Thymus (tissue), 11 donors: ENCODE data around the gene HIGD1A. TPM values are rescaled to one million over a fixed set of nuclear protein-coding genes. Genes with fewer than 3 reads are reported as not detected.

Source experiments
- DNase-seq, 9 donors: peaks; one replicate each; pipeline ENCODE4 v3.0.0-alpha.2; 2013; ENCODE audit warnings: low spot score in 9 of 9, low read depth in 6 of 9, missing footprints in 1 of 9
- H3K27ac ChIP-seq, 2 donors: one replicate each; pipeline ENCODE4 v1.5.1; 2013; ENCODE audit warnings: control low read depth in 1 of 2, low read depth in 1 of 2, low read length in 1 of 2, mild to moderate bottlenecking in 1 of 2, moderate library complexity in 1 of 2
- H3K27me3 ChIP-seq, 2 donors: one replicate each; pipeline ENCODE4 v1.5.1; 2013; ENCODE audit warnings: low read length in 1 of 2; ENCODE audit not compliant: control insufficient read depth in 2 of 2, insufficient read depth in 1 of 2
- H3K36me3 ChIP-seq, 2 donors: one replicate each; pipeline ENCODE4 v1.5.1; 2013; ENCODE audit warnings: low read length in 1 of 2, mild to moderate bottlenecking in 1 of 2, moderate library complexity in 1 of 2; ENCODE audit not compliant: control insufficient read depth in 2 of 2, insufficient read depth in 2 of 2
- H3K4me1 ChIP-seq, 2 donors: one replicate each; pipeline ENCODE4 v1.5.1; 2013; ENCODE audit warnings: low read length in 2 of 2; ENCODE audit not compliant: control insufficient read depth in 2 of 2, insufficient read depth in 2 of 2
- H3K4me3 ChIP-seq, 2 donors: one replicate each; pipeline ENCODE4 v1.5.1; 2013; ENCODE audit warnings: low read length in 2 of 2, control low read depth in 1 of 2, mild to moderate bottlenecking in 1 of 2
- H3K9me3 ChIP-seq, 2 donors: one replicate each; pipeline ENCODE4 v1.5.1; 2013; ENCODE audit warnings: low read length in 1 of 2, mild to moderate bottlenecking in 1 of 2; ENCODE audit not compliant: control insufficient read depth in 2 of 2, insufficient read depth in 1 of 2
- WGBS: extraction: QIAGEN DNeasy Blood & Tissue Kit; methylation state at CpG from one replicate; pipeline ENCODE4 v1.1.7; 2013; 5-methylcytosine and 5-hydroxymethylcytosine counted together
- polyA plus RNA-seq: library from polyadenylated mRNA; stranded (reverse); fragments of 200-250 nt; gene quantifications from one replicate; pipeline ENCODE4 v1.2.3, GENCODE V29; 2013
- total RNA-seq: library from RNA; stranded (reverse); fragments of 120-200 nt; gene quantifications from one replicate; pipeline ENCODE4 v1.2.4, GENCODE V29; 2013
- donor health status: healthy.

The HIGD1A gene
- total and polyA plus RNA-seq, 2 donors: 82.9 to 155 TPM

DNA sequence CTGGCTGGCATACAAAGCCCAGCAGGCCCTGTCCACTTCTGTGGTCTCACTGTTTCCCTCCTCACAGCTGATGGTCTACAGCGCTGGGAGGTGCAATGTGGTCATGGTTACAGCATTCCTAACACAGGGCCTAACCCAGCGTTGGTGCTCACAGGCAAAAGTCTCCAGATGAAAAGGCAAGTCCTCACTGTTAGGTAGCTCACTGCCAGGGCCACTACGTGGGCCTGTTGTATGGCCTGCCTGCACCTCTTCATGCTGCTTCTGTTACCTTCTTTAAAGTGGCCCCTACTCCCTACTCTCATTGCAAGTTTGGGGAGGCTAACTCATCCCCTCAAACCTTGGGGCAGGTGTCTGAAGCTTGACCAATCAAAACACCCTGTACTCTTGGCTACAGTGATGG lies 62.5 kb downstream of the HIGD1A start:
- Histone ChIP-seq H3K4me3 (no peak overlapping the region), H3K9me3 (no peaks in the 10 kb centered on the region), H3K27ac (no peak overlapping the region), H3K36me3 (no peaks in the 10 kb centered on the region), H3K4me1 (no peaks in the 10 kb centered on the region), H3K27me3 (no peaks in the 10 kb centered on the region)
- no peak for DNase-seq
- WGBS: 95% methylated on average over 3 of the region's 3 CpGs

GRCh38 chr3:42739401-42740158 lies 64.7 kb downstream of the HIGD1A start:
- H3K4me1 ChIP-seq: no peaks in the 10 kb centered on the region
- no peak overlapping the region for H3K27ac ChIP-seq
- no peak for DNase-seq
- 94% methylated on average over 12 of the region's 12 CpGs for WGBS
- H3K27me3 ChIP-seq: no peaks in the 10 kb centered on the region
- H3K9me3 ChIP-seq: no peaks in the 10 kb centered on the region
- H3K4me3 ChIP-seq: no peak overlapping the region
- no peaks in the 10 kb centered on the region for H3K36me3 ChIP-seq

- 96% methylated on average over 6 of the region's 6 CpGs for WGBS
- Histone ChIP-seq H3K9me3 (no peaks in the 10 kb centered on the region), H3K27ac (no peak overlapping the region), H3K36me3 (no peaks in the 10 kb centered on the region), H3K27me3 (no peaks in the 10 kb centered on the region), H3K4me1 (no peaks in the 10 kb centered on the region), H3K4me3 (no peak overlapping the region)
- DNase-seq: no peak
These were observed 67.8 kb downstream of the HIGD1A start for GRCh38 chr3:42736531-42736930.

DNA sequence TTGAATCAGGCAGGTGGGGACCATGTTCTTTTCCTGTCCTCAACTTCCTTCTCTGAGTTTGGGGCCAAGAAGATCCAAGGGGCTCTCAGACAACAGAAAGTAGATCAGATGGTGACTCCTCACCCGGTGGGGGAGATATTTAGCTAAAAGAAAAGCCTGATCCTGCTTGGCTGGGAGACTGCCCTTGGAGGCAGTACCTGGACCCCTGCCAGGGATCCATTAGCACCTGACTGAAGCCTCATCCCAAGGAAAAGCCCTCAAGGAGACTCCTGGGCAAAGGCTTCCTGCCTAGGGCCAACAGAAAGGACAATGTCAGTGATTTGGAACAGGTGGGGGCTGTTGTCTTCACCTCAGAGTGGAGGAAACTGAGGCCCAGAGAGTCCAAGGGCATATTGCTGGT lies 68.2 kb downstream of the HIGD1A start:
- Histone ChIP-seq H3K4me3 (no peak overlapping the region), H3K4me1 (no peaks in the 10 kb centered on the region), H3K27ac (no peak overlapping the region), H3K27me3 (no peaks in the 10 kb centered on the region), H3K36me3 (no peaks in the 10 kb centered on the region), H3K9me3 (no peaks in the 10 kb centered on the region)
- WGBS: 77% methylated on average over 1 of the region's 1 CpG
- DNase-seq: no peak

GRCh38 chr3:42735615-42736014 lies 68.7 kb downstream of the HIGD1A start:
- 97% methylated on average over 12 of the region's 12 CpGs for WGBS
- no peak overlapping the region for H3K4me3 ChIP-seq
- H3K27ac ChIP-seq: no peak overlapping the region
- no peaks in the 10 kb centered on the region for H3K4me1 ChIP-seq
- H3K9me3 ChIP-seq: no peaks in the 10 kb centered on the region
- H3K27me3 ChIP-seq: no peaks in the 10 kb centered on the region
- H3K36me3 ChIP-seq: no peaks in the 10 kb centered on the region
- no peak for DNase-seq

DNA sequence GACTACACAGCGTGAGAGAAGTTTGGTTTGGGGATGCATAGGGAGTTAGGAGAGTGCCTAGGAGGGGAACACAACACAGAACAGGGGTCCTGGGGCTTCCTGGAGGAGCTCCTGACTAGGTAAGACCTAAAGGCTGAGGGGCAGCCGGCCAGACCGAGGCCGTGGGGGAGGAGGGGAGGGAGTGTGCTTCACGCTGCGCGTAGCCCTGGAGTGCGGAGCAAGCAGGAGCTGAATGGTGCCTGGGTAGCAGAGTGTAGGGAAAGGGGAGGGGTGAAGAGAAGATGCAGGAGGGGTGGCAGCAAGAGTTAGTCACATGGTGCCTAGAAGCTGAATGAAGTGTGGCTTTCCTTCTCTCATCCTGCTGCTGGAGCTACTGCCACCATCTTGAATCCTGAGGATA lies 69.3 kb downstream of the HIGD1A start:
- Histone ChIP-seq H3K9me3 (no peaks in the 10 kb centered on the region), H3K27ac (no peak overlapping the region), H3K36me3 (no peaks in the 10 kb centered on the region), H3K27me3 (no peaks in the 10 kb centered on the region), H3K4me1 (no peaks in the 10 kb centered on the region), H3K4me3 (no peak overlapping the region)
- no peak for DNase-seq
- 89% methylated on average over 8 of the region's 8 CpGs for WGBS

GRCh38 chr3:42734263-42734860 lies 69.9 kb downstream of the HIGD1A start:
- 95% methylated on average over 6 of the region's 6 CpGs for WGBS
- DNase-seq: no peak
- H3K4me3 ChIP-seq: no peak overlapping the region
- H3K27me3 ChIP-seq: no peaks in the 10 kb centered on the region
- H3K4me1 ChIP-seq: no peaks in the 10 kb centered on the region
- H3K36me3 ChIP-seq: no peaks in the 10 kb centered on the region
- no peak overlapping the region for H3K27ac ChIP-seq
- no peaks in the 10 kb centered on the region for H3K9me3 ChIP-seq

- DNase-seq: no peak
- Histone ChIP-seq H3K36me3 (no peaks in the 10 kb centered on the region), H3K4me1 (no peaks in the 10 kb centered on the region), H3K27ac (no peak overlapping the region), H3K4me3 (no peak overlapping the region), H3K9me3 (no peaks in the 10 kb centered on the region), H3K27me3 (no peaks in the 10 kb centered on the region)
- WGBS: 91% methylated on average over 13 of the region's 13 CpGs
These were observed 70.6 kb downstream of the HIGD1A start for GRCh38 chr3:42733501-42734262.
